ENCODE results near the gene BORCS5.
"Not testable (repeated sequence)": the region's sequence is repeated elsewhere in the genome, so short reads cannot be mapped to it uniquely, and the experiment has no call there.

BORCS5 gene

DNA sequence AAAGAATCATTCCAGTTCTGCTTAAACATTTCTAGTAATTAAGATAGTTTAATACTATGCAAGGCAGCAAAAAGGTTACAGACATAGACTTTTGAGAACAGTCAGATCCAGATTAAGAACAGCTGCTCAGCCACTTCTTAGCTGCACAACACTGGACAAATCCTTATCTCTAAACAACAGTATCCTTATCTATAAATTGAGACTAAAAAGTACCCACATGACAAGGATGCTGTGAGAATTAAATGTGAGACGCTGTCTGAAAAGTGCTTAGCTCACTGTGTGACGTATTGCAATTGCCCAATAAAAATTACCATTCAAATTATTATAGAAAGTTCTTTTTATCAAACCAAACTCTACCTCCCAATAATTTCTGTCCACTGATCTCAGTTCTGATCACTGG, 35.5 kb downstream of the BORCS5 start:
- no peak for DNase-seq (ENCODE audit: low read depth, low spot score)

DNA sequence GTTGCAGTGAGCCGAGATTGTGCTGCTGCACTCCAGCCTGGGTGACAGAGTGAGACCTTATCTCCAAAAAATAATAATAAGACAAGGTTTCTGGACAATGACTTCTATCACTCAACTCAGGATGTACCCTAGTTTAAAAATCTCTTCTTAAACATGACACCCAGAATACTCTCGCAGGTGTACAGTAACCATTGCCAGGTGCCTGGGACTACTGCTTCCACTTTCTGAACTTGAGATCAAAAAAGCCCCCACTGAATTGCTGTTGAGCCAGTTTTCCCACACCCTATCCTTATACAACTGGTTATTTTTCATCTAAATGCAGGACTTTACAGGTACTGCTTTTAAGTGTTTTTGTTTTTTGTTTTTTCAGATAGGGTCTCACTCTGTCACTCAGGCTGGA, 36.3 kb downstream of the BORCS5 start:
- DNase-seq (ENCODE audit: low read depth, low spot score), result no peak

DNA sequence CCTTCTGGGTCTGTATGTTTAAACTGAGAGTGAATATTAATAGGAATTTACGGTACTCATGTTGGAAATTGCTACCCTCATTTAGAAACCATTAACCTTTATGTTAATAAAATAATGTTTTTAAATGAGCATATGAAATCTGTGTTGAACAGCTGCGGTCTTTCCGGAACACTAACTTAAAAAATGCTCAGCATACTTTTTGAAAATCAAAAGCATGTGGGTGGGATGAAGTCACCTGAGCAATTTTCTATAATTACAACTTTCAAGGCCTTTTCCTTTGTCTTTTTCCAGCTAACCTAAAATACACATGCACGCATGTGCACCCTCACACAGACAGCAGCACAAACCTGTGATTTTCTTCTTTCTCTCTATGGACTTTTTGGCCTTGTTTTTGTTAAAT, 39.8 kb downstream of the BORCS5 start:
- no peak for DNase-seq (ENCODE audit: low read depth, low spot score)

DNA sequence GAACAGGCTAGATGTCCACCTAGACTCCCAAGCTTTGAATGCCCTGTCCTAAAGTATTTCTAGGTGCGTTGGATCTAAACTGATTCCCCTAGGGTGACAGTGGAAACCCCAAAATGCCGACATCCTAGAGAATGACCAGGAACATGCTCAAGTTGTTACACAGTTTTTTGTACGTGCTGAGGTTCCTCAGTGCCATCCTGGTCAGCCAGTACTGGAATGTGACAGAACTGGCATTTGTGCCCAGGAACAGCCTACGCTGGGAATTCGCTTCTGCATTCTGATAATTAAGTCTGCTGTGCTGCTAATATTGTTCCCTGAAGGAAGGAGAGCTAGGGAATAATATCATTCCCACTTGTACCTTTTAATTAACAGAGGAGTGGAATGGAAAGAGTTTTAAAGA, 40.3 kb downstream of the BORCS5 start:
- DNase-seq (ENCODE audit: low read depth, low spot score), result no peak

DNA sequence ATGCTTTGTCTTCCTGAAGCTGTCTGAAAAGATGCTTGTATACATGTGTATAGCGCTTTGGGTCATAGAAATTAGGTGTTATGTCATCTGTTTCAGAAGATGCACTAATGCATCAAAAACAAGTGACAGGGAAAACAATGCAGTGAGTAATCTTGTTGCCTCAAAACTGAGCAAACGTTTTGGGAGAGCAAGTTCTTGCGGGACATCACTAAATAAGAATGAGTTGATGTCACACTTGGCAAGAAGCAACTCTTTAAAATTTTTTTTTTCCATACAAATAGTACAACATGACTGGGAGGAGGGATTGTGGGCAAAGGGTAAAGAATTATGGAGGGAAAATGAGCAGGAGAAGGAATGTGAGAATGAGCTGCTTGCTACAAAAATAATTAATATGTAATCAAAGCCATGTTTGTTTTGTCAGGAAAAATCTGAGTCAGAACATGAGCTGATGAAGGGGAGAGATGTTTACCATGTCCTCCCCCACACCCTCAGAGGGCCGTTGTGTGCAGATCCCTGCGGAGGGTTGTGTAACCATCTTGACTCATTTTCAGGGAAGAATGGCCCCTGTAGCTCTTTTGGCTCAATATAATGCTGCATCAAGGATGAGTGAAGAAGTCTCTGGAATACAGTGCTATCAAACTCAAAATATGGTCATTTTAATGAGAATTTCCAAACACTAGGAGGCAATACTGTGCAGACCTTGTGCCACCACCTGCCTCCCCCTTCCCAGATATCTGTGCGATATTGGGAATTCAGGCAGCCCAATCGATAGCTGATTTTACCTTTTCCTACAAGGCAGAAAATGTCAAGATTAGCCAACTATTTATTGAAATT, 41.4 kb downstream of the BORCS5 start:
- DNase-seq (ENCODE audit: low read depth, low spot score), result no peak

DNA sequence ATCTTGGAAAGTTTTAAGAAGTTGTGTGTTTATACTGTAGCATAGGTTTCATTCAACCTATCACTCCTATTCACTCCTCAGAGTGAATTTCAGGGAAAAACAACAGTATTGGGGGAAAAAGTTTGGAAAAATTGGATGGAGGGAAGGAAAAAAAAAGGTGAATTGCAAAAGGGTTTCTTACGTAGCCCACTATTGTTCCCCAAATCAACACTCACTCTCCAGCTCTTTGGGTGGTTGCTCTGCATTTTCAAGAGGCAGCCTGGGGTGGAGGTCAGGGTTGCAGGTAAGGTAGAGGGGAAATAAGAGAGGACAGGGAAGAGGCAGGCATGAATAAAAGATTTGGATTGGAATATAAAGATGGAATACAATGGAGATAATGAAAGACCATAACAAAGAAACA, 42.3 kb downstream of the BORCS5 start:
- no peak for DNase-seq (ENCODE audit: low read depth, low spot score)

DNA sequence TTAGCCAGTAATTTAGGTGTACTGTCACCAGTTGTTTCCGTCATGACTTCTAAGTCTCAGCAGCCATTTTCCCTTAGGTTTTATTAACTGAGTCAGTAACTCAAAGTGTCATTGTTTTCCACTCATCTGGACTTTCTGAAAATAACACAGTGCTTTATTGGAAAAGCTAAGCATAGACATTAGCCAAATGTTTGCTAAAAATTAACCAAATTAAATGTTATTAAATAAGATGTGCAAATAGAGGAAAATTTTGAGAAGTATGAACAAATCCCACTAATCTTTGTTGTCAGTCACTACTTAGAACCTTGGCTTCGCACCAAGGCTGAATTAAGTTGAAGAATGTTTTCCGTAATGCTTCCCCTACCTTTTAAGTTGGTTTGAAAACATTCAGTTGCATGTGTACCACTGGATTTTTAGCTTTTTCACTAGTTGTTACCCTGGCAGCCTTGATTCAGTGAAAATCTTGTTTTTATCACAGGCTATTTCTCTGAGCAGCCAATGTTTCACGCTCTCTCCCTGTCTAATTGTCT, 43.0 kb downstream of the BORCS5 start:
- DNase-seq (ENCODE audit: low read depth, low spot score), result no peak

DNA sequence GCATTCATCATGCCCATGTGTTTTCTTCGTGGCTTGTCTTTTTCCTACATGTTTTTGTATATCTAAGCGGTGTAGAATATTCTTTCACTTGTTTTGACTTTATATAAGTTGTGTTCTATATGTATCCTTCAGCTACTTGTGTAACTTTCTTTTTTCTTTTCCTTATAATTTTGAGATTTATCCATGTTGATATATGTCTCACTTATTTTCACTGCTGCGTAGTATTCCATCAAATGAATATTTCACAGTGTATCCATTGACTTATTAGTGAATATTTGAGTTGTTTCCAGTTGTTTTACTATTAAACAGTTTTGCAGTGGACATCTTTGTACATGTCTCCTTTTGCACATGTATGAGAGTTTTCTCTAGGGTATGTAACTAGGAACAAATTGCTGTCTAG, 43.9 kb downstream of the BORCS5 start:
- no peak for DNase-seq (ENCODE audit: low read depth, low spot score)

DNA sequence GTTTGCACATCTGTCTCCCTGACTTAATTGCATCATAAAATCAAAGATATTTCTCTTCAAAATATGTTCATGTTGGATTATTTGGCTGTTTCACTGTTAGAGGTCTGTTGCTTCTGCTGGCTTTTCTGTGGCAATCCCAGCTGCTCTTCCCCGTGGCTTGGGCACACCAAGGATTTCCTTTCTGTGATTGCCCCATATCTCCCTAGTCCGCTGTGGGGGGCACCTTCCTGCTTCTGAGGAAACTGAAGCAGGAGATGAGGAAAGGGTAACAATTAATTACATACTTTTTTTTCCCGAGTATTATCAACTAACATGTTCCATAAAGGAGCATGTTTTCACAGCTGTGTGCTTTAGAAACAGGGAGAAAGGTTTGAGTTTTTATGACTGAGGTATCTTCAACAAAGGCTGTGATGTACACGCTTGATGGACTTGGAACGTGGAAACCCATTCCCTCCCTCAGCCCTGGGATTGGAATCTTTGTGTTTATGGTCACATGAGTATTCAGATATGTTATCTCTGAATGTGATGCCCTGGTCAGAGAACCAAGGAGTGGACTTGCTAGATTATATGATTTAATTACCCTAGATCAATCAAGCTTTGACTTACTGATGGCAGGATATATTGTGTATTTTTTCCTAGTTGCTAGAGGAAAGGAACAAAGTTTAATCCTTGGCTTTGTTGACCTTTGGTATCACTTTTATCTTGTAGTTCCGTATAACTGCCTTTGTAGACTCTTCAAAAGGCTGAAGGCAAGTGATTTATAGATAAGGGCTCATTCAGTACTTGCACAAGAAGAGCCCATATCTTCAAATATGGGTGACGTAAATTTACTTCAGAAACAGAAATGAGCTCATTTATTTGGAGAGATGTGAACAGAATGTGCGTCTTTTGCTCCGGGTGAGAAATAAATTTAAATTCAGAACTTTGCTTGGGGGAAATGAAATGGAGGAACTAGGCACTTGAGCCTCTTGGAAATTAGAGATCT, 46.7 kb downstream of the BORCS5 start:
- DNase-seq (ENCODE audit: low read depth, low spot score), result no peak

DNA sequence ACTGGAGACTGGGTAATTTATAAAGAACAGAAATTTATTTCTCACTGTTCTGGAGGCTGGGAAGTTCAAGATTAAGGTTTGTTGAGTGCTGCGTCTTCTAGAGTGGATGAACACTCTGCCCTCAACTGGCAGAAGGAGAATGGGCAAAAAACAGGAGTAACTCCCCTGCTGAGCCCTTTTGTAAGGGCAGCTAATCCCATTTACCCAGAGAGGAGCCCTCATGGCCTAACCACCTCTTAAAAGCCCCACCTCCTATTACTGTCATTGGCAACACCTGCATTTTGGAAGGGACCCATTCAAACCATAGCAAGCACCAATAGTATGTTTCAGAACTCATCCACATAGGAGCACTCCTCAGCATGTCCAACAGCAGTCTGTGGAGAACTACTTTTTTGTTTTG, 47.4 kb downstream of the BORCS5 start:
- no peak for DNase-seq (ENCODE audit: low read depth, low spot score)

DNA sequence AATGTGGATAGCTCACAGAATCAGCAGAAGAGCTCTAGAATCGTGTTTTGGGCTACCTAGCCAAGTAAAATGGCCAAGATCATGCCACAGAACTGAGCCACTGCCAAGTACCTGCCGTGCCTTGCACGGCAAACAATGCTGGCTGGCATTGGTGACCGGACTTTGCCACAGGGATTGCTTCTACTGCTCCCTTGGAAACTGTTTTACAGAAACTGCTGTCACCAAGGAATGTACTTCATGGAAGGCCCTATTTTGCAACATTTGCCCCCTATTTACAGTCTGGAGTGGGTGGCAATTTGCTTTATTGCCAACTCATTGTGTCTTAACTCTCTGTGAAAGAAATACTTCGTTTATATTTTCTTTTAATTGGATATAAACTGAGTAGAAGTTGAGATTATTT, 49.0 kb downstream of the BORCS5 start:
- DNase-seq (ENCODE audit: low read depth, low spot score), result no peak

DNA sequence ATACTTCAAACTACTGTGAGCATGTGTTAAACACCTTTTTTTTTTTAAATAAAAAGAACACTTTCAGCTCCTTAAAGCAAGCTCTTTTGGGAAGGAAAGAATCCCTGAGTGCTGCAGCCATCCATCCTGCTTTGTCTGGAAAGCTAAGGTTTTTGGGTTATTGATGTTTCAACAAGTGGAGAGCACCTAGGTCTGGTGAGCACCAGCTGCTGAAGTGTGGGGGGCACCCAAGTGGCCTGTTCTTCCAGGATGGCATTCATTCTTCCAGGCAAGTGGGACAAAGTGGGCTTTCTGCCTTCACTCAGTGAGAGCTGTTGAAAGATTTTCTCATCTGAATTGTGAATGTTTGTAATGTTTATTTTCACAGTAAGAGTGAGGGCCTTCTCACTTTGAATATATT, 49.9 kb downstream of the BORCS5 start:
- no peak for DNase-seq (ENCODE audit: low read depth, low spot score)

DNA sequence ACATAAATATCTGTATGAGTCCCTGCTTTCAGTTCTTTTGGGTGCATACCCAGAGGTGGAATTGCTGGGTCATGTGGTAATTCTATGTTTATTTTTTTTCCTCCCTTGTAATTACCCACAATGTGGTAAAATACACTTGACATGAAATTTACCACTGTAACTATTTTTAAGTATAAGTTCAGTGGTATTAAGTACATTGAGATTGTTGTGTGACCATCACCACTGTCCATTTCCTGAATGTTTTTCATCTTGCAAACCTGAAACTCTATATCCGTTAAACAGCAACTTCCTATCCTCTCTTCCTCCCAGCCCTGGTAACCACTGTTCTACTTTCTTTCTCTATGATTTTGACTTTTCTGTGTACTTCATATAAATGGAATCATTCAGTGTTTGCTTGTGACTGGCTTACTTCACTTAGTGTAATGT, 51.4 kb downstream of the BORCS5 start:
- no peak for DNase-seq (ENCODE audit: low read depth, low spot score)

DNA sequence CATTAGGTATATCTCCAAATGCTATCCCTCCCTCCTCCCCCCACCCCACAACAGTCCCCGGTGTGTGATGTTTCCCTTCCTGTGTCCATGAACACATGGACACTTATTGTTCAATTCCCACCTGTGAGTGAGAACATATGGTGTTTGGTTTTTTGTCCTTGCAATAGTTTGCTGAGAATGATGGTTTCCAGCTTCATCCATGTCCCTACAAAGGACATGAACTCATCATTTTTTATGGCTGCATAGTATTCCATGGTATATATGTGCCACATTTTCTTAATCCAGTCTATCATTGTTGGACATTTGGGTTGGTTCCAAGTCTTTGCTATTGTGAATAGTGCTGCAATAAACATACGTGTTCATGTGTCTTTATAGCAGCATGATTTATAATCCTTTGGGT, 52.5 kb downstream of the BORCS5 start:
- DNase-seq (ENCODE audit: low read depth, low spot score), result not testable (repeated sequence)

DNA sequence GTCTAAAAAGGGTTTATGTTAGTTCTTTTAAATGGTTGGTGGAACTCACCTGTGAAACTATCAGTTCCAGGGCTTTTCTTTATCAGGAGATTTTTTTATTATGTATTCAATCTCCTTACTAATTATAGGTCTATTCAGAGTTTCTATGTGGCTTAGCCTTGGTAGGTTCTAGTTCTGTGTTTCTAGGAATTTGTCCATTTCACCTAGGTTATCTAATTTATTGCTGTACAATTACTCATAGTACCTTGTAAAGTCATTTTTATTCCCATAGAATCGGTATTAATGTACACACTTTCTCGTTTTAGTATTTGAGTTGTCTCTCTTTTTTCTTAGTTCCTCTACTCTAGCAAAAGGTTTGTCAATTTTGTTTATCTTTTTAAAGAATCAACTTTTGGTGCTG, 59.0 kb downstream of the BORCS5 start:
- no peak for DNase-seq (ENCODE audit: low read depth, low spot score)

DNA sequence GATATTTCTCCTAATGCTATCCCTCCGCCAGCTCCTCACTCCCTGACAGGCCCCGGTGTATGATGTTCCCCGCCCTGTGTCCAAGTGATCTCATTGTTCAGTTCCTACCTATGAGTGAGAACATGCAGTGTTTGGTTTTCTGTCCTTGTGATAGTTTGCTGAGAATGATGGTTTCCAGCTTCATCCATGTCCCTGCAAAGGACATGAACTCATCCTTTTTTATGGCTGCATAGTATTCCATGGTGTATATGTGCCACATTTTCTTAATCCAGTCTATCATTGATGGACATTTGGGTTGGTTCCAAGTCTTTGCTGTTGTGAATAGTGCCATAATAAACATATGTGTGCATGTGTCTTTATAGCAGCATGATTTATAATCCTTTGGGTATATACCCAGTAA, 62.3 kb downstream of the BORCS5 start:
- DNase-seq (ENCODE audit: low read depth, low spot score), result not testable (repeated sequence)

DNA sequence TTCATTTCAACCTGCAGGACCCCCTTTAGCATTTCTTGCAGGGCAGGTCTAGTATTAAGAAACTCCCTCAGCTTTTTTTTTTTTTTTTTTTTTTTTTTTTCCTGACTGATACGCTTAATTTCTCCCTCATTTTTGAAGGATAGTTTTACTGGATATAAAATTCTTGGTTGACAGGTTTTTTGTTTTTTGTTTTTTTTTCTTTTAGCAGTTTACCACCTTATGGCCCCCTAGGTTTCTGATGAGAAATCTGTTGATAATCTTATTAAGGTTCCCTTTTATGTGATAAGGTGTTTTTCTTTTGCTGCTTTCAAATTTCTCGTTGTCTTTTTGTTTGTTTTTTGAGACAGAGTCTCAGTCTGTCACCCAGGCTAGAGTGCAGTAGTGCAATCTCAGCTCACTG, 66.5 kb downstream of the BORCS5 start:
- DNase-seq (ENCODE audit: low read depth, low spot score), result no peak

DNA sequence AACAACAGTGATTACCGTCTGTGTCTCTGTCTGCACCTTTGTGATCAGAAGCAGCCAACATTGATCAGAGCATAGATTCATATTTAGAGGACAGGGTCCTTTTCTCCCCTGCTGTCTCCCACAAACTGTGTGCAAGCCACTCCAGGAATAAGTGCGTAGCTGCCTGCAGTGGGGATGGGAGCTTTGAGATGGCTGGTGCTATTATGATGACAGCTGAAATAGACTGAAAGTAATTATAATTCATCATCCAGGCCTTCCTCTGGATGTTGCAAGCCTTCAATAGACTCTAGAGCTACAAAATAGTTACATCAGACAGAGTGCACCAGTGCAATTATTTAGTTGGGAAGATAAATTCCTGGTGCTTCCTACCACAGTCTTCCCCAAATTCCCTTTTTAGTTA, 68.1 kb downstream of the BORCS5 start:
- DNase-seq (ENCODE audit: low read depth, low spot score), result no peak

DNA sequence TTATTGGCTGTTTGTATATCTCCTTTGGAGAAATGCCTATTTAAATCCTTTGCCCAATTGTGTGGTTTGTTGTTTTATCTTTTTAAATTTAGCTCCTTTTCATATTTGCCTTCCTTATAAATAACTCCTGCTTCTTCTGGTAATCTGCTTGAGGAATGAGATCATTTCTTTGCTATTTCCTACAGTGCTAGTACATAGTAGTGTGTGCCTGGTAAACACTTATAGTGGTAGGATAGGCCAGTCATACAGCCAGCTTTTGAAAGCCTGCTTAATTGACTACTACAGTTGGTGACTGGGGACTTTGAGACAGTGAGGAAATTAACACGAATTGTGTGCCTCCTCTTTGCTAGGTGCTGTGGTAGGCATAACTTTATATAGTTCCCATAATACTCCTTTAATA, 68.7 kb downstream of the BORCS5 start:
- no peak for DNase-seq (ENCODE audit: low read depth, low spot score)

DNA sequence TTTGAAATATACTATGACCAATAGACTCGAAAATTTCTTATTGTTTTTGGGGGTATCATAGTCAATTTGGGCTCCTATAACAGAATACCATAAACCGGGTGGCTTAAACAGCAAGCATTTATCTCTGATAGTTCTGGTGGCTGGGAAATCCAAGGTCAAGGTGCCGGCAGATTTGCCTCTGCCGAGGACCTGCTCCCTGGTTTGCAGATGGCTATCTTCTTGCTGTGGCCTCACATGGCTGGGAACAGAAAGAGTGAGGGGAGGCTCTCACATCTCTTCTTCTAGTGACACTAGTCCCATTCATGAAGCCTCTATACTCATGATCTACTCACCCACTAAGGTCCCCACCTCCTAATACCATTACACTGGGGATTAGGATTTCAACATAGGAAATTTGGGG, 70.7 kb downstream of the BORCS5 start:
- DNase-seq (ENCODE audit: low read depth, low spot score), result no peak

DNA sequence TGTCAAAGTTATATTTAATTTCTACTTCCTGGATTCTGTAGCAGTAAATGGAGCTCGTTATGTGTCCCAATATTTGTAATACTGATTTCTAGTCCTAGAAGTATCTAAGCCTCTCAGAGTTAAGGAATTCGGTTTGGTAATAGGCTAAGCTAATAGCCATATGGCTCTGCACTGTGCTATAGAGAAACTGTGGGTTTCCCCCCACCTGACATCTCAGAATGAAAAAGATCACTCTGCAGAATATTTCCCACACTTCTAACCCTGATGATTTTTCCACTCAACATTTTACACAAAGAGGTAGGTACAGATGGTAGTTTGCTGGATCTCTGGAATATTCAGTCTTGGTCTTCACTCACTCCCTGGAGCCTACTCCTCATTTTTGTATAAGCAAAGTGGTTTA, 71.2 kb downstream of the BORCS5 start:
- no peak for DNase-seq (ENCODE audit: low read depth, low spot score)

DNA sequence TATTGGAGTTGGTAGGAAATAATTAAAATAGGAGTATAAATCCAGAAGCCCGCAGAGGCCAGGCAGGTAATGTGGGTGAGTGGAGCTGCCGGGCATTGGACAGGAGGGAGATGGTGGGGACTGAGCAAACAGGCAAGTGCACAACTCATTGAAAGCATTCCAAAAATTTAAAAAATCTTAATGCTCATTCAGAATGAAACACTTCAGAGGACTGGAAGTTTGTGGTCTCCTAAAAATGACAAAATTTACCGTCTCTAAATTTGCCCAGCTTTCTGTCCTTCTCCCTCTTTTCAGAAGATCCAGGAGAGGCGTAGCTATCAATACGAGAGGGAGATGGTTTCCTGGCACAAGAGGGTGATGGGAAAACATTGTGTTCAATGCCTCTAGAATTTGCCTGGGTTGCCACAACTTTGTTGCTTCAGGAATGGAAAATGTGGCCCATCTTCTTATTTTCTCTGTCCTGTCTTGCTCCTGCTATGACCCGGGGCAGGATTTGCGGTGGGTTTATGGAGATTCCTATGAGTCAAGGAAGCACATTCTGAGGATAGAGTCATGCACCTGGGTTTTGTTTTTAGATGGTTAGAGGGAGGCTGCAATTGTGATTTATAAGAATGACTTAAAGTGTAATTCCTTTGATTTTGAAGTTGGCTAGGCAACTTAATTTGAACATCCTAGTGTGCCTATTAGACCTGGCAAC, 72.2 kb downstream of the BORCS5 start:
- DNase-seq (ENCODE audit: low read depth, low spot score), result no peak
